ENCODE measurements around the gene MBD6.
A peak's percentile ranks its signal among the peaks of the same experiment; 100 is the strongest.

MBD6 gene, protein sequence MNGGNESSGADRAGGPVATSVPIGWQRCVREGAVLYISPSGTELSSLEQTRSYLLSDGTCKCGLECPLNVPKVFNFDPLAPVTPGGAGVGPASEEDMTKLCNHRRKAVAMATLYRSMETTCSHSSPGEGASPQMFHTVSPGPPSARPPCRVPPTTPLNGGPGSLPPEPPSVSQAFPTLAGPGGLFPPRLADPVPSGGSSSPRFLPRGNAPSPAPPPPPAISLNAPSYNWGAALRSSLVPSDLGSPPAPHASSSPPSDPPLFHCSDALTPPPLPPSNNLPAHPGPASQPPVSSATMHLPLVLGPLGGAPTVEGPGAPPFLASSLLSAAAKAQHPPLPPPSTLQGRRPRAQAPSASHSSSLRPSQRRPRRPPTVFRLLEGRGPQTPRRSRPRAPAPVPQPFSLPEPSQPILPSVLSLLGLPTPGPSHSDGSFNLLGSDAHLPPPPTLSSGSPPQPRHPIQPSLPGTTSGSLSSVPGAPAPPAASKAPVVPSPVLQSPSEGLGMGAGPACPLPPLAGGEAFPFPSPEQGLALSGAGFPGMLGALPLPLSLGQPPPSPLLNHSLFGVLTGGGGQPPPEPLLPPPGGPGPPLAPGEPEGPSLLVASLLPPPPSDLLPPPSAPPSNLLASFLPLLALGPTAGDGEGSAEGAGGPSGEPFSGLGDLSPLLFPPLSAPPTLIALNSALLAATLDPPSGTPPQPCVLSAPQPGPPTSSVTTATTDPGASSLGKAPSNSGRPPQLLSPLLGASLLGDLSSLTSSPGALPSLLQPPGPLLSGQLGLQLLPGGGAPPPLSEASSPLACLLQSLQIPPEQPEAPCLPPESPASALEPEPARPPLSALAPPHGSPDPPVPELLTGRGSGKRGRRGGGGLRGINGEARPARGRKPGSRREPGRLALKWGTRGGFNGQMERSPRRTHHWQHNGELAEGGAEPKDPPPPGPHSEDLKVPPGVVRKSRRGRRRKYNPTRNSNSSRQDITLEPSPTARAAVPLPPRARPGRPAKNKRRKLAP

GRCh38 chr12:57522011-57522886 is at the start of gene MBD6:
Gene MBD6 (plus strand): TSS chr12:57522824. CDS start chr12:57524304, 1,480 bp downstream.
- DNase-seq, result peak; percentile 85 to 95 (median 90)

- no peak for DNase-seq
Measured at GRCh38 chr12:57473392-57473791, 49.2 kb upstream of the MBD6 start.

- DNase-seq, result no peak
Measured at GRCh38 chr12:57473886-57474285, 48.7 kb upstream of the MBD6 start.

DNA sequence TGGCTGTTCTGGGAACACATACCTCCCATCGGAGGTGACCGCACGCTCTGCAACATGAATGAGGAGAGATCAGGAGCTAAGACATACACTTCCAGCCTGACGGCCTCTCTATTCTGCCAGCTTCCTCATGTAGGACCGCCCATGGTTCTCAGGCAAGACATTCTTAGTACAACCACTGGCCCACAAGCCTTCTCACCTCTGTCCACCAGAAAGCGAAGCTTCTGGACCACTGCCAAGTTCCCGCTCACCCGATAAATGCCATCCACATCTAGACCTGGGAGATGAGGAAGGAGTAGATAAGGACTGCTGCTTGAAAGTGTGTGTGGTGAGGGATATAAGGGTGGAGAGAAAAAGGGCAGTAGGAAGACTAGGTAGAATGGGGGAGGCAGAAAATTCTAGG is 48.2 kb upstream of the MBD6 start:
- no peak for DNase-seq

DNA sequence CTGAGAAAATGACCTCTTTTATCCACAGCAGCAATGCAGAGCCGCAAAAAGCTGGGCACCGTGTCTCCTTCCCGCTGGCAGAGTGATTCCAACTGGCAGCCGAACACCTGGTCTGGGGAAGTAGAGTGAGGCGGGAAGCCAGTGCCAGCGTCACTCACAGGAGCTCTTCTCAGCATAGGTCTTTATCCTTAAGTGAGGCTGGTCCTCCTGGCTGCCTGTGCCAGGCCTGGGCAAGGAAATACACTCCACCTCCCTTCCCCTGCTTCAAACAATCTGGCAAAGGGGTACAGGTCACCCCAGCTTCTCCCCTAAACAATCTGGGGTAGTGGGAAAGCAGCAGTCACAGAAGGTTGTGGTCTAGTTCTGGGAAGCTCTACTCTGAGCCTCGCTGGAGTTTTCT is 47.8 kb upstream of the MBD6 start:
- no peak for DNase-seq

DNA sequence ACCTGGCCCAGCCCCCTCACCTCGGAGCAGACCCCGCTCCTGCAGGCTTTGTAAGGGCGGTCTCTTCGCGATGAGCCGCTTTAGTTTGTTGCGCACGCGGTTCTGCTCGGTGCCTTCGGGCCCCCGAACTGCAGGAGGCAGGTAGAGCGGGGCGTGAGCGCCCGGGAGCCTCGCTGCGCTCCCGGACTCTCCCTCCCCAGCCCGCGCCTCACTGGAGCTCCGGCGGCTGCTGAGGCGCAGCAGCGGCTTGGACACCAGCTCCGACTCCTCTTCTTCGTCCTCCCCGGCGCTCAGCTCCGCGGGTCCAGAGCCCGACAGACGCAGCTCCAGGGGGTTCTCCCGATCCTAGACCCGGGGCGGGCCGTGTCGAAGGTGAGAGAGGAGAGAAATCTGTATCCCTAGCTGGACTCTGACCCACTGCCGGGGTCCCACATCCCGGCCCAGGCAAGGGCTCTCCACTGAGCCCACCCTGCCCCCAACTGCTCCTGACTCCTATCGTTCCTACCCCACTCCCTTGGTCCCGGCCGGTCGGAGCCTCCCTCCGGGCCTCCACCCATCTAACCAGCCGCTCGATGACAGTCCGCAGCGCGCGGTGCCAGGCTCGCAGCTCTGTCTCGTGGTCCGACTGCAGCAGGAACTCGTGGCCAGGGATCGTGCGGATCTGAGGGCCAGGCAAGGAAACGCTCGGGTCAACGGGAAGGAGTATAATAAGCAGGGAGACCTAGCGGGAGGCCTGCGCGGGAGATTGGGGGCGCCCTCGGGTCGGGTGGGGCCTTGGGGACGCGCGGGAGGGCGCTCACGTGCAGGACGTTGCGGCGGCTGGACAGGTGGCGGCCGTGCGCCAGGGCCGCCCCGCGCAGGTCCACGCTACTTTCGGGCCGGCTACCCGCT is 47.1 kb upstream of the MBD6 start:
- no peak for DNase-seq

- DNase-seq, result peak; percentile 30 to 61 (median 50)
Measured at GRCh38 chr12:57476162-57476992, 46.2 kb upstream of the MBD6 start.

DNA sequence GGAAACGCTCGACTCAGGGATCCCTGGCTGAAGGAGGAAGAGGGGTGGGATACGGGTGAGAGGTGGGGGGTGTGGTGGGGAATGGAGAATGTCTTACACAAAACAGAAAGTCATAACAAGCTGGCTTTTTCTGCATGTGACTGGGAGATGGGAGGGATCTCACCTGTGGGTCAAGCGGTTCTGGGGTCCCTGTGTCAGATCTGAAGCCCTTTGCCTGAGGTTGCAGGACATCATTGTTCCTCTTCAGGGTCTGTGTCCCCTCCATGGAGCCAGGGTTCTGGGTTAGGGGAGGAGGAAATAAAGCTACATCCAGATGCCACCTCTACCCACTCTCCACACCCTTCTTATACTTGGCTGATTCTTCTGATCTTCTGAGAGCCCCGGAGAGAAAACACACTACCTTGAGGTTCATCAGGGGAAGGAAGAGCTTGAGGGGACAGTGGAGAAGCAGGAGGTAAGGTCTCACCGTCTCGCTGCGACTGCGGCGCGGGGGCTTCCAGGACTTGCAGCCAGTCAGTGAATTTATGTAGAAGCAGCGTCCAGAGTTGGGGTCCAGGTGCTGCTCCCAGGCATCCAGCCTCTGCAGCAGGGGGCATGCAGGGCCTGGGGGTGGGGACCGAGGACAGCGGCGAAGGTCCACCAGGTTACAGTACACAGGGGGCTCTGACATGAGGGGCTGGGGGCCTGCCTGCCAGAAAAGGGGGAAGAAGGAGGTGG is 45.5 kb upstream of the MBD6 start:
- DNase-seq, result no peak

DNA sequence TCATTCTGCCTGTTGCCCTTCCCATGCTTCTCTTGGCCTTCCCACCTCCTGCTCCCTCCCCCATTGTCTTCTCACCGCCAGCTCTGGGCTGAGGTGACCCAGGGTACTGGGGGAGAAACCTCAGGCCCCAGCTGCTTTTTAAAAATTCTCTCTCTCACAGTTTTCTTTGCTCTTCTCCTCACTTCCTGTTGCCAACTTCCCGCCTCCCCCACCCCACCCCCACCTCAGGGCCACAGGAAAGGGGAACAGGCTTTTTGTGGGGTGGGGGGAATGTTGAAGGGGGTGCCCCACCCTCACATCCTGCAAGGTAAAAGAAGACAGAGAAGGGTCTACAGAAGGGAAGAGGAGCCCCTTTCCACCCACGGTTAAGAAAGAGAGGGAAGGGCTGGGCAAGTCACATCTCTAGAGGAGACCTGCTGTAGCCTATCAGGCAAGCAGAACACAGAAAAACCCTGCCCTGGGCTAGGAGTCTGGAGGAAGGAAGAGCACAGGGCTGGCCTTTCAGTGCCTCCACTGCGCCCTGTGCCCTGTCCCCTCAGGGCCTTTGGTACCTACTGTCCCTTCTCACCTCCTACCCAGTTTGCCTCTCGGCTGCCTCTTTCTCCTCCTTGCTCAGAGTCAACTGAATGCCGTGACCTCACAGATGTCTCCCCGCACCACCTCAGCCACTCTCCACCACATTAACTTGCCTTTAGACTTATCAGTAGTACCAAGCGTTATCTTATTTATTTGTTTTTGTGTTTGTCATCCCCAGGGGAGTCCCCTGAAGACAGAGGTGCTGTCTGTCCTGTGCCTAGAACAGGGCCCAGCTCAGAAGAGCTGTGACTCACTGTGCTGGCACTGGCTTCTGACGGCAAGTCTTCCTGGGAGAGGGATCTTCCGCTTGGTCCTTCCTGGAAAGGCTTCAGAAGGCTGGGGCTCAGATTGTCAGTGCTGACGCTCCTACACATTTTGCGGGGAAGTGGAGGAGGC is 44.6 kb upstream of the MBD6 start:
- DNase-seq, result no peak

- no peak for DNase-seq
Measured at GRCh38 chr12:57479043-57479375, 43.6 kb upstream of the MBD6 start.

DNA sequence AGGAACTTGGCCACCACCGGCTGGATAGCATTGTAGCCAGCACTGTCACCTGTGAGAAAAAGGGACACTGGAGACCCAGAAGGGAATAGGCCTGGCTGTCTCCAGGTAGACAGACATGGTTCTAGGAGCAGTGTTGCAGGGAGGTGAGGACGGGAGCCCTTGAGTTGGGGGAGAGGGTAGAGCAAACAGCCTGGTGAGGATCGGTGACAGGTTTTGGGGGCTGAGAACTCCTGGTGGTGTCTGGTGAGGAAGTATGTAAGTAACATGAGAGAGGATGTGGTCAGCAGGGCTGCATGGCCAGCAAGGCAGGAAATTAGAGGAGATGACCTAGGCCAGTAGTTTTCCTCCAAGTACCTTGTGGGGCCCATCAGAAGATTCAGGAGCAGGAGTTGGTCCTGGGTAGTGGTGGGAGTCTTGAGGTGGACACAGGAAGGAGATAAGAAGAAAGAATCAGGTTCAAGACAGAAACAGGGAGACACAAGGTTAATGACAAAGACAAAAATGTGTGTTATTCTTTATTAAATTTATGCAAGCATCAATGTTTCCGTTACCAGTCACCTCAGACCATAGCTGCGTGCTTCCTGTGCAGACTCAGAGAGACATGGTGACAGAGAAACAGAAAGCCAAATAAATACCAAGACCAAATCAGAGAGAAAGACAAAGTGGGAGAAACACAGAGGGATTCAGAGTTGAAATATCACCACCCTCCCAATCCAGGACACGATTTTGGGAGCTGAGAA is 43.1 kb upstream of the MBD6 start, which contains the start of gene ARHGAP9:
Gene ARHGAP9 (minus strand): TSS at position 491 of the 740 bp plus-strand sequence. CDS start 460 bp downstream, at position 31.
- peak in 1 of 4 experiments; percentile 16 for DNase-seq

- no peak for DNase-seq
Measured at GRCh38 chr12:57481671-57482070, 41.0 kb upstream of the MBD6 start.

- DNase-seq, result no peak
Measured at GRCh38 chr12:57483466-57483865, 39.2 kb upstream of the MBD6 start.

GRCh38 chr12:57485695-57486094 is 36.9 kb upstream of the MBD6 start:
- DNase-seq, result no peak

GRCh38 chr12:57487055-57487596 is 35.5 kb upstream of the MBD6 start:
- DNase-seq, result no peak

DNA sequence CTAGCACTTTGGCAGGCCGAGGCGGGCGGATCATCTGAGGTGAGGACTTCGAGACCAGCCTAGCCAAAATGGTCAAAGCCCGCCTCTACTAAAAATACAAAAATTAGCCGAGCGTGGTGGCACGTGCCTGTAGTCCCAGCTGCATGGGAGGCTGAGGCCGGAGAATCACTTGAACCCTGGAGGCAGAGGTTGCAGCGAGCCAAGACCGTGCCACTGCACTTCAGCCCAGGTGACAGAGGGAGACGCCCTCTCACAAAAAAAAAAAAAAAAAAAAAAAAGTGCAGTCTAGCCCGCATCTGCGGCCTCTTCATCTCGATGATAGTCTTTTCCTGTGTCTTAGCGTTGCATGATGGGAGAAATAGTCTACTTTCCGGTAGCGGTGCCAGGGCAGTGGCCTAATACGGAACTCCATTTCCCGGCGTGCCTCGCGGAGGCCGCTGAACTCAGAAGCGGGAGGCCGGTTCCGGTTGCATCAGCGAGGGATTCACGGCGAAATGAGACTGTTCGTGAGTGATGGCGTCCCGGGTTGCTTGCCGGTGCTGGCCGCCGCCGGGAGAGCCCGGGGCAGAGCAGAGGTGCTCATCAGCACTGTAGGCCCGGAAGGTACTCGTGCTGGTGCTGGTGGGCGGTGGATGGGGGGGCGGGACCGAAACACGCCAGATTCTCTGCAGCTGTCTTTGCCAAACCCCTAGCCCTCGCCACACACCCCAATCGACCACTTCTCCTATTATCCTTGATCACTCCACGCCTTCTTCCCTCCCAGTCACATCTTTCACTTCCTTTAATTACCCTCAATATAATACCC is 34.8 kb upstream of the MBD6 start, which contains the start of gene MARS1:
Gene MARS1 (plus strand): TSS at position 472 of the 805 bp plus-strand sequence. CDS start 23 bp downstream, at position 495.
- peak; percentile 74 to 85 (median 82) for DNase-seq
